Measurements from ENCODE around the gene SPP1. TPM values are rescaled to one million over a fixed set of nuclear protein-coding genes. Genes with fewer than 3 reads are reported as not detected.
"Not testable (repeated sequence)": the region's sequence is repeated elsewhere in the genome, so short reads cannot be mapped to it uniquely, and the experiment has no call there.

Gene SPP1
- total RNA-seq, 4 donors from 2014 or later = 59.0 to 344 (median 174) TPM

DNA sequence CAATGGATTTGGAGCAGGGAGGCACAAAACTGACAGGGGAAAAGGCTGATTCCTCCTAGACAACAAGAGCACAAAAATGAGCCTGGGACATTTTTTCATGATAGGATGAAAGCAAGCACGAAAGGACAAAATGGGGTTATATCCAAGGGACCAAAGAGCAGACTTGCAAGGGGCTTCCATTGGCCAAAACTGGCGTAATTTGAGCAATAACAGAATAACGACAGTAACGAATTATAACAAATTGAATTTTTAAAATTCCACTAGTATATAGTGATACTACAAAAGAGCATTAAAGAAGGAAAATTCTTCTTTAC lies 10.3 kb downstream of the SPP1 start:
- Histone ChIP-seq H3K4me3 (no peak overlapping the region), H3K4me1 (peaks cover 0 to 3% (median 0%) of the 10 kb centered on the region in 4 donors), H3K9me3 (no peaks in the 10 kb centered on the region), H3K27me3 (no peaks in the 10 kb centered on the region), H3K27ac (no peak overlapping the region), H3K36me3 (no peaks in the 10 kb centered on the region)
- DNase-seq (ENCODE audit: low spot score in 2 of 2) = no peak
- TF ChIP-seq POLR2A (IDR thresholded peaks at IDR 0.05) (no peak), EP300 (IDR thresholded peaks at IDR 0.05) (no peak)
- TF ChIP-seq, protein P1, sequence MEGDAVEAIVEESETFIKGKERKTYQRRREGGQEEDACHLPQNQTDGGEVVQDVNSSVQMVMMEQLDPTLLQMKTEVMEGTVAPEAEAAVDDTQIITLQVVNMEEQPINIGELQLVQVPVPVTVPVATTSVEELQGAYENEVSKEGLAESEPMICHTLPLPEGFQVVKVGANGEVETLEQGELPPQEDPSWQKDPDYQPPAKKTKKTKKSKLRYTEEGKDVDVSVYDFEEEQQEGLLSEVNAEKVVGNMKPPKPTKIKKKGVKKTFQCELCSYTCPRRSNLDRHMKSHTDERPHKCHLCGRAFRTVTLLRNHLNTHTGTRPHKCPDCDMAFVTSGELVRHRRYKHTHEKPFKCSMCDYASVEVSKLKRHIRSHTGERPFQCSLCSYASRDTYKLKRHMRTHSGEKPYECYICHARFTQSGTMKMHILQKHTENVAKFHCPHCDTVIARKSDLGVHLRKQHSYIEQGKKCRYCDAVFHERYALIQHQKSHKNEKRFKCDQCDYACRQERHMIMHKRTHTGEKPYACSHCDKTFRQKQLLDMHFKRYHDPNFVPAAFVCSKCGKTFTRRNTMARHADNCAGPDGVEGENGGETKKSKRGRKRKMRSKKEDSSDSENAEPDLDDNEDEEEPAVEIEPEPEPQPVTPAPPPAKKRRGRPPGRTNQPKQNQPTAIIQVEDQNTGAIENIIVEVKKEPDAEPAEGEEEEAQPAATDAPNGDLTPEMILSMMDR (IDR thresholded peaks at IDR 0.05) = no peak
- 50 to 56% methylated on average over 4 of the region's 4 CpGs for WGBS, 2 donors

DNA sequence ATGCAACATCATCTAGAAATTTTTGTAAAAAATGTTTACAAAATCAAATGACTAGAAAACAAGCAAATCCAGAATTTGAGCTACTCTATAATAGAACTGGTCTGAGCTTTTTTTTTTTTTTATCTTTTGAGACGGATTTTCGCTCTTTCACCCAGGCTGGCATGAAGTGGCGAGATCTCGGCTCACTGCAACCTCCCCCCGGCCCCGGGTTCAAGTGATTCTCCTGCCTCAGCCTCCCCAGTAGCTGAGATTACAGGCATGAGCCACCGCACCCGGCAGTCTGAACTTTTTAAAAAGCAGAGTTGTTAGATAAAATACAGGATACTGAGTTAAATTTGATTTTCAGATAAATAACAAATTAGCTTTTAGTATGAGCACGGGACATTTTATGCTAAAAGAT lies 11.0 kb downstream of the SPP1 start:
- 90% methylated on average over 9 of the region's 9 CpGs for WGBS, 2 donors
- H3K36me3 ChIP-seq = no peaks in the 10 kb centered on the region
- H3K27me3 ChIP-seq = no peaks in the 10 kb centered on the region
- H3K27ac ChIP-seq = no peak overlapping the region
- peaks cover 0 to 3% (median 0%) of the 10 kb centered on the region in 4 donors for H3K4me1 ChIP-seq
- TF ChIP-seq, protein P1 (IDR thresholded peaks at IDR 0.05) = no peak
- TF ChIP-seq POLR2A (IDR thresholded peaks at IDR 0.05) (no peak), EP300 (IDR thresholded peaks at IDR 0.05) (no peak)
- no peak for DNase-seq (ENCODE audit: low spot score in 2 of 2)
- H3K4me3 ChIP-seq = no peak overlapping the region
- H3K9me3 ChIP-seq = no peaks in the 10 kb centered on the region

DNA sequence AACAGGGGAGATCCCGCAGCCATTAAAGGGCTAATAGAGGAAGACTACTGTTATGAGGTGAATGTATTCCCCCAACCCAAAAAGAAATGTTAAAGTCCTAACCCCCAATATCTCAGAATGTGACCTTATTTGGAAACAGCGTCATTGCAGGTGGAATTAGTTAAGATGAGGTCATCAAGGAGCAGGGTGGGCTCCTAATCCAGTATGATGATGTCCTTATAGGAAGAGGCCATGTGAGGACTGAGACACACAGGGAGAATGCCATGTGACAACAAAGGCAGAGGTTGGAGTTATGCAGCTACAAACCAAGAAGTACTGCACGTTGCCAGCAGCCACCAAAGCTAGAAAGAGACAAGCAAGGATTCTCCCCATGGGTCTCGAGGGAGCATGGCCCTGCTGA lies 14.3 kb downstream of the SPP1 start:
- Histone ChIP-seq H3K4me3 (no peak overlapping the region), H3K27me3 (no peaks in the 10 kb centered on the region), H3K4me1 (peaks cover 0 to 3% (median 0%) of the 10 kb centered on the region in 4 donors), H3K9me3 (no peaks in the 10 kb centered on the region), H3K36me3 (no peaks in the 10 kb centered on the region), H3K27ac (no peak overlapping the region)
- no peak for TF ChIP-seq POLR2A (IDR thresholded peaks at IDR 0.05)
- TF ChIP-seq, protein P1 (IDR thresholded peaks at IDR 0.05) = no peak
- TF ChIP-seq EP300 (IDR thresholded peaks at IDR 0.05) = no peak
- no peak for DNase-seq (ENCODE audit: low spot score in 2 of 2)
- 71 to 77% methylated on average over 4 of the region's 4 CpGs for WGBS, 2 donors

DNA sequence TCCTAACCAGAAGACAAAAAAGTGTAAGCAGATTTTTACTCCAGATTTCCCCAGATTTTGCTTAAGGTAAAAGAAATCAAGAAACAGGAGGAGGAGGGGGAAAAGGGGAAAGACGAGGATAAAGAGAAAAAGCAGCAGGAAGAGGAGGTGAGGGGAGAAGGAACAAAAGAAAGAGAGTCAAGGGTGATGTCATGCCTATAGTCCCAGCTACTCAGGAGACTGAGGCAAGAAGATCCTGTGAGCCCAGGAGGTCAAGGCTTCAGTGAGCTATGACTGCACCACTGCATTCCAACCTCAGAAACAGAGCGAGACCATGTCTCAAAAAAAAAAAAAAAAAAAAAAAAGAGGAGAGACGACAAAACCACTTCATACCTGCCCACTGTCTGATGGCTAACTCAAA lies 19.9 kb downstream of the SPP1 start:
- H3K4me3 ChIP-seq = no peak overlapping the region
- no peak for DNase-seq (ENCODE audit: low spot score in 2 of 2)
- no peak for TF ChIP-seq POLR2A (IDR thresholded peaks at IDR 0.05)
- TF ChIP-seq, protein P1 (IDR thresholded peaks at IDR 0.05) = no peak
- no peak for TF ChIP-seq EP300 (IDR thresholded peaks at IDR 0.05)
- H3K27me3 ChIP-seq = no peaks in the 10 kb centered on the region
- no peak overlapping the region for H3K27ac ChIP-seq
- no peaks in the 10 kb centered on the region for H3K36me3 ChIP-seq
- H3K4me1 ChIP-seq = no peaks in the 10 kb centered on the region
- WGBS, 2 donors = 76% methylated on average over 3 of the region's 3 CpGs
- no peaks in the 10 kb centered on the region for H3K9me3 ChIP-seq

DNA sequence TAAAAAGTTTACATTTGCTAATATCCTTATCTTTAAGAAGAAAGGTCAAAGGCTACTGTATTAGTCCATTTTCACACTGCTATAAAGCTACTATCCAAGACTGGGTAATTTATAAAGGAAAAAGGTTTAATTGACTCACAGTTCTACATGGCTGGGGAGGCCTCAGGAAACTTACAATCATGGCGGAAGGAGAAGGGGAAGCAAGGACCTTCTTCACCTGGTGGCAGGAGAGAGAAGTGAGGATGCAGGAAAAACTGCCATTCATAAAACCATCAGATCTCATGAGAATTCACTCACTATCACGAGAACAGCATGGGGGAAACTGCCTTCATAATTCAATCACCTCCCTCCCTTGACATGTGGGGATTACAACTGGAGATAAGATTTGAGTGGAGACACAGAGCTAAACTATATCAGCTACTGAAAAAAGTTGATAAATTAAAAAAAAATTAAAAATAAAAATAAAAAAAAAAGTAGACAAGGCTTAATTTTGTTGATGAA lies 23.7 kb downstream of the SPP1 start:
- not testable (repeated sequence) for H3K36me3 ChIP-seq
- 89 to 94% methylated on average over 2 of the region's 2 CpGs for WGBS, 2 donors

DNA sequence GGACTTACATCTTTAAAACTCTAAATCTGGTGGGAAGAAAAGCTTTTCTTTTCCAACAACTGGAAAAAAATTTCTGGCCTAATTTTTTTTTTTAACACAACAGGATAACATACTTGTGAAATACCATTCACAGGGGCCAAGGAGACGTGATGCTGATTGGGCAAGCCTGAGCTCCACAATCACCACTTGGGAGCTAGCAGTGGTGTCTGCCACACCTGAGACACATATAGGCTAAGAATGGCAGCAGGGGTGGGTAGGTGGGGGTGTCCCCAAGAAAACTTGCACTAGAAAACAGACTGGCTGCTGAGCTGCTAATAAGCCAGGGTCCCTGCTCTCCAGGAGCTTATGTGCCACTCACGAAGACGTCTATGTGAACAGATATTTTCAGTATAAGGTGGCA lies 26.4 kb downstream of the SPP1 start:
- no peak overlapping the region for H3K4me3 ChIP-seq
- TF ChIP-seq EP300 (IDR thresholded peaks at IDR 0.05) = no peak
- no peak for TF ChIP-seq POLR2A (IDR thresholded peaks at IDR 0.05)
- TF ChIP-seq, protein P1 (IDR thresholded peaks at IDR 0.05) = no peak
- DNase-seq (ENCODE audit: low spot score in 2 of 2) = no peak
- 81 to 85% methylated on average over 3 of the region's 3 CpGs for WGBS, 2 donors
- no peaks in the 10 kb centered on the region for H3K9me3 ChIP-seq
- no peaks in the 10 kb centered on the region for H3K36me3 ChIP-seq
- H3K27ac ChIP-seq = peak overlapping the region in 1 of 4 donors; percentile 58
- no peaks in the 10 kb centered on the region for H3K27me3 ChIP-seq
- H3K4me1 ChIP-seq = peaks cover 0 to 27% (median 1%) of the 10 kb centered on the region in 4 donors

More for the DNA sequence above, 23.7 kb downstream of the SPP1 start:
- H3K27ac ChIP-seq; H3K9me3 ChIP-seq; H3K27me3 ChIP-seq; DNase-seq (ENCODE audit: low spot score in 2 of 2); H3K4me1 ChIP-seq; H3K4me3 ChIP-seq: not testable (repeated sequence)
